PC-3 (cell line): ENCODE measurements around the gene KCNJ9. TPM values are rescaled to one million over a fixed set of nuclear protein-coding genes. Genes with fewer than 3 reads are reported as not detected.

Experiments
- ATAC-seq: fragments of 200-7000 bp; cut with Tn5 transposase; 2 replicates; pipeline ENCODE4 v1.9.1; 2020; ENCODE audit warnings: mild to moderate bottlenecking, moderate library complexity
- BruUV-seq: library from RNA; stranded (reverse); fragments of 400-500 nt; replicated peaks from 2 replicates; lab custom pipeline; 2021; lab: Mats Ljungman, UMichigan
- CTCF ChIA-PET: fragments of 300-600 bp; sonication (Branson Sonifier 250); formaldehyde crosslinking; loops from one replicate; lab custom pipeline; 2022; ENCODE audit warnings: antibody characterized with exemption; lab: Charles Lee
- POLR2A ChIA-PET: fragments of 300-600 bp; sonication (Branson Sonifier 250); formaldehyde crosslinking; loops from one replicate; lab custom pipeline; 2022; ENCODE audit warnings: antibody characterized with exemption; ENCODE audit not compliant: unreplicated experiment; lab: Charles Lee
- DNase-seq: peaks from one replicate; pipeline ENCODE4 v3.0.0-alpha.2; 2015
- H2AFZ ChIP-seq: fragments of 300-600 bp; sonication (generic); 2 replicates; pipeline ENCODE4 v1.6.0; 2016; ENCODE audit warnings: antibody characterized with exemption, low read length
- H3F3A ChIP-seq: fragments of 300-600 bp; sonication (generic); one replicate; pipeline ENCODE4 v1.6.0; 2017; ENCODE audit warnings: antibody characterized with exemption, low read length, control low read depth, mild to moderate bottlenecking; ENCODE audit not compliant: unreplicated experiment
- H3K27ac ChIP-seq: fragments of 300-600 bp; sonication (generic); 2 replicates; pipeline ENCODE4 v1.5.1; 2016; ENCODE audit warnings: mild to moderate bottlenecking, low read length
- H3K27me3 ChIP-seq: fragments of 300-600 bp; sonication (generic); 2 replicates; pipeline ENCODE4 v1.6.1; 2016; ENCODE audit warnings: low read length, mixed read lengths
- H3K36me3 ChIP-seq: fragments of 300-600 bp; sonication (generic); 2 replicates; pipeline ENCODE4 v1.6.1; 2016; ENCODE audit warnings: low read depth, mixed run types, low read length, mixed read lengths
- H3K4me1 ChIP-seq: fragments of 300-600 bp; sonication (generic); 2 replicates; pipeline ENCODE4 v1.5.1; 2016; ENCODE audit warnings: low read length; ENCODE audit not compliant: insufficient read depth
- H3K4me2 ChIP-seq: fragments of 300-600 bp; sonication (generic); 2 replicates; pipeline ENCODE4 v1.6.0; 2016; ENCODE audit warnings: low read length
- H3K4me3 ChIP-seq: fragments of 300-600 bp; sonication (generic); 2 replicates; pipeline ENCODE4 v1.5.1; 2016; ENCODE audit warnings: mild to moderate bottlenecking, low read length, mixed read lengths
- H3K79me2 ChIP-seq: fragments of 300-600 bp; sonication (generic); 2 replicates; pipeline ENCODE4 v1.6.1; 2017; ENCODE audit warnings: low read length, mixed read lengths
- H3K9ac ChIP-seq: fragments of 300-600 bp; sonication (generic); 2 replicates; pipeline ENCODE4 v1.6.0; 2016; ENCODE audit warnings: mild to moderate bottlenecking, low read length
- H3K9me2 ChIP-seq: fragments of 300-600 bp; sonication (generic); replicated peaks from 2 replicates; pipeline ENCODE4 v1.6.1; 2016; ENCODE audit warnings: mixed run types, low read length, mixed read lengths
- H3K9me3 ChIP-seq: fragments of 300-600 bp; sonication (generic); 2 replicates; pipeline ENCODE4 v1.6.1; 2016; ENCODE audit warnings: low read length, mixed read lengths
- H4K20me1 ChIP-seq: fragments of 300-600 bp; sonication (generic); 2 replicates; pipeline ENCODE4 v1.6.1; 2016; ENCODE audit warnings: low read length, mixed read lengths
- EZH2 ChIP-seq: fragments of 300-600 bp; sonication (generic); IDR thresholded peaks from one replicate; pipeline ENCODE4 v1.6.1; 2017; ENCODE audit warnings: antibody characterized with exemption, mild to moderate bottlenecking, low read length; ENCODE audit not compliant: unreplicated experiment
- EZH2phosphoT487 ChIP-seq: fragments of 300-600 bp; sonication (generic); IDR thresholded peaks from 2 replicates; pipeline ENCODE4 v1.6.1; 2018; ENCODE audit warnings: mild to moderate bottlenecking, antibody characterized with exemption, low read length, borderline replicate concordance
- intact Hi-C: fragments of 100-400 bp; cut with micrococcal nuclease; formaldehyde crosslinking; loops from 2 replicates; pipeline ENCODE4 v1.9.0; 2023
- total RNA-seq: library from RNA; depleted of rRNA; stranded (reverse); fragments of >200 nt; gene quantifications from 2 replicates; pipeline ENCODE4 v1.2.3, GENCODE V29; 2014
- TF ChIP-seq, protein P1 (sequence below): fragments of 300-600 bp; sonication (generic); conservative IDR thresholded peaks from 2 replicates; pipeline ENCODE4 v1.5.1; 2017; ENCODE audit warnings: antibody characterized with exemption, low read depth, mild to moderate bottlenecking, low read length

KCNJ9 gene
- total RNA-seq, 1 experiment from 2014 or later: not detected

- no peaks in the 10 kb centered on the region for H4K20me1 ChIP-seq
- ChIA-PET POLR2A (no interaction called here), CTCF (no interaction called here)
- peaks cover 43% of the 10 kb centered on the region for H3K27me3 ChIP-seq
- TF ChIP-seq EZH2 (no peak), EZH2phosphoT487 (no peak)
- TF ChIP-seq, protein P1, sequence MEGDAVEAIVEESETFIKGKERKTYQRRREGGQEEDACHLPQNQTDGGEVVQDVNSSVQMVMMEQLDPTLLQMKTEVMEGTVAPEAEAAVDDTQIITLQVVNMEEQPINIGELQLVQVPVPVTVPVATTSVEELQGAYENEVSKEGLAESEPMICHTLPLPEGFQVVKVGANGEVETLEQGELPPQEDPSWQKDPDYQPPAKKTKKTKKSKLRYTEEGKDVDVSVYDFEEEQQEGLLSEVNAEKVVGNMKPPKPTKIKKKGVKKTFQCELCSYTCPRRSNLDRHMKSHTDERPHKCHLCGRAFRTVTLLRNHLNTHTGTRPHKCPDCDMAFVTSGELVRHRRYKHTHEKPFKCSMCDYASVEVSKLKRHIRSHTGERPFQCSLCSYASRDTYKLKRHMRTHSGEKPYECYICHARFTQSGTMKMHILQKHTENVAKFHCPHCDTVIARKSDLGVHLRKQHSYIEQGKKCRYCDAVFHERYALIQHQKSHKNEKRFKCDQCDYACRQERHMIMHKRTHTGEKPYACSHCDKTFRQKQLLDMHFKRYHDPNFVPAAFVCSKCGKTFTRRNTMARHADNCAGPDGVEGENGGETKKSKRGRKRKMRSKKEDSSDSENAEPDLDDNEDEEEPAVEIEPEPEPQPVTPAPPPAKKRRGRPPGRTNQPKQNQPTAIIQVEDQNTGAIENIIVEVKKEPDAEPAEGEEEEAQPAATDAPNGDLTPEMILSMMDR: no peak
- no peaks in the 10 kb centered on the region for H3K9me2 ChIP-seq
- H3K9ac ChIP-seq: no peak overlapping the region
- H3K4me2 ChIP-seq: no peak overlapping the region
- no peak overlapping the region for H2AFZ ChIP-seq
- H3K9me3 ChIP-seq: no peaks in the 10 kb centered on the region
- intact Hi-C loops: no loop called here
- no peaks in the 10 kb centered on the region for H3K79me2 ChIP-seq
- H3K4me3 ChIP-seq: no peak overlapping the region
- H3K36me3 ChIP-seq: no peaks in the 10 kb centered on the region
- ATAC-seq (no peak), DNase-seq (no peak)
- H3K4me1 ChIP-seq: peaks cover 6% of the 10 kb centered on the region
- no peak overlapping the region for H3K27ac ChIP-seq
- H3F3A ChIP-seq: no peaks in the 10 kb centered on the region
- BruUV-seq: no TSS peak
Measured at GRCh38 chr1:160076295-160076694, 5.0 kb upstream of the KCNJ9 start.

GRCh38 chr1:160077486-160077885 lies 3.9 kb upstream of the KCNJ9 start:
- no TSS peak for BruUV-seq
- Histone ChIP-seq H3K4me1 (peaks cover 6% of the 10 kb centered on the region), H3K27me3 (peaks cover 44% of the 10 kb centered on the region), H3K9ac (no peak overlapping the region), H3K79me2 (no peaks in the 10 kb centered on the region), H3K27ac (no peak overlapping the region), H3F3A (no peaks in the 10 kb centered on the region), H3K9me2 (no peaks in the 10 kb centered on the region), H4K20me1 (no peaks in the 10 kb centered on the region), H3K36me3 (no peaks in the 10 kb centered on the region), H3K9me3 (no peaks in the 10 kb centered on the region), H2AFZ (no peak overlapping the region), H3K4me3 (no peak overlapping the region), H3K4me2 (no peak overlapping the region)
- DNase-seq: no peak
- TF ChIP-seq, protein P1: no peak
- no peak for TF ChIP-seq EZH2phosphoT487
- intact Hi-C loops: no loop called here
- no peak for ATAC-seq
- CTCF ChIA-PET: interaction anchor here (1.1 to 1.9 kb wide), 2 partner anchors 31 to 70 kb away, joined by 4 to 7 read pairs; no protein-coding TSS in a partner anchor
- POLR2A ChIA-PET: no interaction called here

DNA sequence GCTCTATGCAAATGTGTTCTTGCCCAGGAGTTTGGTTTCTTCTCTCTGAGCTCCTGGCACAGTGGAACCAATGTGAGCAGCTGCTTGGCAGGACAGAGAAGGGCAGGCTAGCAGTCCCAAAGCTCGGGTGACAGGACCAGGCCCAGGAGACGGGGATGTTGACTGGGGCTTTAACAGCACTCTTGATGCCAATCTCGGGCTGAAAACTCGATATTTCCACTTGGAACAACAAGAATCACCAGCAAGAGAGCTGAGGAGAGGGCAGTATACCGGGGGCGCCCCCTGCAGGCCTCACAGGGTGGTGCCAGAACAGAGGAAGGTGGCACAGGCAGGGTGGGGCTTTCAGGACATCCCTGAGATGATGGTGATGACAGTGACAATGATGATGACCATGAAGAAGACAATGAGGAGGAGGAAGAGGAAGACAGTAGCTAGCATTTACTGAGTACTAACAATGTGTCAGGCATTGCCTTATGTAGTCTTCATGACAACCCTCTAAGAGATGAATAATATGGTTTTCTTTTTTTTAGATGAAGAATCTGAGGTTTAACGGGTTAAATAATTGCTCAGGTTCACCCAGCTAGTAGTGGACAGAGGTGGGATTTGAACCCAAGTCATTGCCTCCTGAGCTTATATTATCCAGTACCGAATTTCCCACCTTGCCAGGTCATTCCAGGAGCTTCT lies 2.7 kb upstream of the KCNJ9 start:
- intact Hi-C loops: no loop called here
- no peak for TF ChIP-seq EZH2
- TF ChIP-seq EZH2phosphoT487: no peak
- TF ChIP-seq, protein P1: peak; percentile 98
- Histone ChIP-seq H3K36me3 (no peaks in the 10 kb centered on the region), H3K9me3 (no peaks in the 10 kb centered on the region), H3K9ac (no peak overlapping the region), H3K9me2 (no peaks in the 10 kb centered on the region), H3K27me3 (peaks cover 48% of the 10 kb centered on the region), H3K4me1 (peaks cover 6% of the 10 kb centered on the region), H2AFZ (no peak overlapping the region), H4K20me1 (no peaks in the 10 kb centered on the region), H3F3A (no peaks in the 10 kb centered on the region), H3K27ac (no peak overlapping the region), H3K4me3 (no peak overlapping the region), H3K4me2 (no peak overlapping the region), H3K79me2 (no peaks in the 10 kb centered on the region)
- ChIA-PET CTCF (interaction anchor here (0.6 to 1.9 kb wide), 7 partner anchors 21 to 239 kb away, joined by 3 to 7 read pairs (median 4); no protein-coding TSS in a partner anchor), POLR2A (no interaction called here)
- no TSS peak for BruUV-seq
- peak; percentile 59 for DNase-seq
- peak; percentile 74 for ATAC-seq
